HUDEP-2 (cell line): ENCODE results near the gene CATSPERB.
"Not testable (repeated sequence)": the region's sequence is repeated elsewhere in the genome, so short reads cannot be mapped to it uniquely, and the experiment has no call there.

ENCODE experiments used
- DNase-seq, 76 experiments: peaks; one replicate each; lab custom pipeline; 2025; ENCODE audit not compliant: unreplicated experiment in 76 of 76; lab: John Stamatoyannopoulos, UW

CATSPERB gene

DNA sequence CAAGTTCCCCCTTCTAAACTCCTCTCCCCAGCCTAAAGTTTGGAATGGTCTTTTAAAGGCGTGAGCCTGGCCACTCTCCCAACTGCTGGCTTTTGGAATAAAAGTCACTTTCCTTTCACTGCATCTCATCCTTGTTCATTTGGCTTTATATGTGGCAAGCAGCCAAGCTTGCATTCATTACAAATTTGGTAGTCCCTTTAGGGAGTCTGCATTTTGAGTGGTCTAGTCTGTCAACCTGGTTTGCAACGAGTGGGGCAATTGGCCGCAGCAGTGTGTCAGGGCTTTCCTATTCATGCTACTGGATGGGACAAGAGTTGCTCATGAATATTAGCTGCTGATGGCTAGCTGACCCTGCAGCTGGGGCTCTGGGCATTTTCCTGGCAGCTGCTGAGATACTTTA, 57.0 kb downstream of the CATSPERB start:
- DNase-seq = no peak

DNA sequence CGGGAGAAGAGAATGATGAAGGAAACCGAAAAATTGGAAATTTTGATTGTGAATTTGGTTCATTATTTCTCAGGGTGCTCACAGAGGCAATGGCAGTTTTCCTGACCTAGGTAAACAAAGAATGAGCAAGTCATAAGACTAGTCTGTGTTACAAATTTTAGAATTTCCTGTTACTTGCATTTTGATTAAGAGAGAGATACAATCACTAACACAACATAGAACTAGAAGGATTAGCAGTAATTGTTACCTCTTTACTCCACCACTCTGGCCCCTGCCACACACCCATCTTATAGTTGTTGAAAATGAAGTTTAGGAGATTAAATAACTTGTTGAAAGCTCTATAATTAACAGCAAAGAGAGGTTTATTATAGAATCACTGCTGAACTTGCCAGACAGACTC, 62.0 kb downstream of the CATSPERB start:
- no peak for DNase-seq

DNA sequence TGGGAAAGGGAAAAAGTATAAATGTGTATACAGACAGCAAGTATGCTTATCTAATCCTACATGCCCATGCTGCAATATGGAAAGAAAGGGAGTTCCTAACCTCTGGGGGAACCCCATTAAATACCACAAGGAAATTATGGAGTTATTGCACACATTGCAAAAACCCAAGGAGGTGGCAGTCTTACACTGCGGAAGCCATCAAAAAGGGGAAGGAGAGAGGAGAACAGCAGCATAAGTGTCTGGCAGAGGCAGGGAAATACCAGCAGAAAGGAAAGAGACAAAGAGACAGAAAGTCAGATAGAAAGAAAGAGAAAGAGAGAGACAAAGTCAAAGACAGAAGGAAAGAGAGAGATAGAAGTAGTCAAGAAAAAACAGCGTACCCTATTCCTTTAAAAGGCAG, 64.8 kb downstream of the CATSPERB start:
- DNase-seq = not testable (repeated sequence)

DNA sequence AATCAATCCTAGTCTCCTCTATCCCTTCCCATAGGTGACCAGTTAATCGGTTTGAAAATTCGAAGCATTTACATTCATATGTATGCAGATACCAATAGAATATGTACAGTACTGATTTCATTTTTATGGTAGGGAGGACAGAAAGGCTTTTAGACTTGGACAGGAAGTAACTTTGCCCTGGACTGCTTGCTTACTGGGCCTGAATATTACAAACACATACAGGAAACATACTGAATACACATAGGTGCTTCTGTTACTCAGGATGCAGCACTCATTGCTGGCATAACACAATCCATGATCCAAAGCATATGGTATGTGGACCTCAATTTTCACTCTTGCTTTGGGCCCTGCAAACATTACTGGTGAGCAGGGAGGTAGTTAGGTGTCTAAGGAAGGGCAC, 71.1 kb downstream of the CATSPERB start:
- no peak for DNase-seq

DNA sequence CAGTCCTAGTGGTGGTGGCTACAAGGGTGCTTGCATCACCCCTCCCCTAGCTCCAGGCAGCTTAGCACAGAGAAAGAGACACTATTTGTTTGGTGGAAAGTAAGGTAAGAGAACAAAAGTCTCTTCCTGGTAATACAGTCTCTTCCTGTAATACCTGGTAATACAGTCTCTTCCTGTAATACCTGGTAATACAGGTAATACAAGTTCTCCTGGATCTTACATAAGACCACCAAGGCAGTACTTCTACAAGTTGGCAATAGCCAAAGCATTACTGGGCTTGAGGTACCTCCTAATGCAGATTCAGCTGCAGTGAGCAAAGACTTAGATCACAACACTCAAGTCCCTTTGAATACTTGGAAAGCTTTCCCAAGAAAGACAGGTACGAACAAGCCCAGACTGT, 77.0 kb downstream of the CATSPERB start:
- no peak for DNase-seq

DNA sequence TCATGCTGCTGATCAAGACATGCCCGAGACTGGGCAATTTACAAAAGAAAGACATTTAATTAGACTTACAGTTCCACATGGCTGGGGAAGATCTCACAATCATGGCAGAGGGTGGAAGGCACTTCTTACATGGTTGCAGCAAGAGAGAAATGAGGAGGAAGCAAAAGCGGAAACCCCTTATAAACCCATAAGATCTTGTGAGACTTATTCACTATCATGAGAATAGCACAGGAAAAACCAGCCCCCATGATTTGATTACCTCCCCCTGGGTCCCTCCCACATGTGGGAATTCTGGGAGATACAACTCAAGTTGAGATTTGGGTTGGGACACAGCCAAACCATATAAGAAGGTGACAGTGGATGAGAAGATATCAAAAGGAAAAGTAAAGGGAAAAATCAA, 78.4 kb downstream of the CATSPERB start:
- DNase-seq = no peak

DNA sequence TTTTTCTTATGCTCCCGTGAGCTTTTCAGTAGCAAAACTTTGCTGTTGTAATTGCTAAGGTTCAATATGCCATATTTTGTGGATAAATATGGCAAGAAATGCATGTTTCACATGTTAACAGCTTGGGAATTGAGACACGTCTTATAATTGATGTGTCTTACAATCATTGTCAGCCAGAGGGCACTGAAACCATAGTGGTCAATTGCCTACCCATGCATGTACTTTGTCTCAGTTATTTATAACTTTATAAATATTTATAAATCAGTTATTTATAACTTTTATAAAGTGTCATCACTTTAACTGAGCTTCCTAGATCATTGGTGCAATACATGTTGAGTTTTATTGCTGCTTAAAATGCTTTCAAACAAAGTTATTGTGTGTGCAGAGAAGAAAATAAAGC, 82.0 kb downstream of the CATSPERB start:
- DNase-seq = peak in 5 of 76 experiments; percentile 0 to 12 (median 1)

DNA sequence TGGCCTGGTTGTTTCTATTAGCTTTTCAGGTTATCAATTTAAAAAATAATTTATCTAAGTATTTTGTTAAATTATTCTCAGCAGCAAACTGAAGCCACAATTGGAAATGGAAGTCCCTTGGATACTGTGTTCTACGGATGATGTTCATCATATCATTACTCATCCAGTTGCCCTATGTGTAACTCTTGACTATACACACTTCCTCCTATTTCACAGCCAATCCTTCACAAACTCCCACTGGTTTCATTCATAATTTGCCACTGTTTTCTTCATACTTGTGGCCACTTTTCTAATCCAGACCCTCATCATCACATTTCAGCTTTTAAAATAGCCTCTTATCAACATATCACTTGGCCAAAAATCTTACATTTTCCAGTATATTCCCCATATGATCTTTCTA, 84.0 kb downstream of the CATSPERB start:
- no peak for DNase-seq

DNA sequence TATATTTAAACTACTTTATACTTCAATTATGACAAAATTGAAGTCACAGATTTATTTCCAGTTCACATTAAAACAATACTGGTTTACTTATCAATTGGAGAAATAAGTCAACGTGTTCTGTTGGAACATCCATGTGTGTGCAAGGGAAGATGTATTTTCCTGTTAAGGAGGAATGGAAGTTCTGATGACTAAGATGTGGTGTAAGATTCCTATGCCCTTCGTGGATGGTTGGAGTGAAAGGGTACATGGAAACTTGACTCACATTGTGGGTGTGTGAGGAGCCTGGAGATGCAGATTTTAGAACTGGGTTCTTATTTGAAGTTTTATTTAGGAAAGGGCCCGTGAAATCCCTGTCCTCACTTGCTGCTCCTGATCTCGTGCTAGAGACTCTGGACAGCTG, 95.3 kb downstream of the CATSPERB start:
- DNase-seq = no peak

DNA sequence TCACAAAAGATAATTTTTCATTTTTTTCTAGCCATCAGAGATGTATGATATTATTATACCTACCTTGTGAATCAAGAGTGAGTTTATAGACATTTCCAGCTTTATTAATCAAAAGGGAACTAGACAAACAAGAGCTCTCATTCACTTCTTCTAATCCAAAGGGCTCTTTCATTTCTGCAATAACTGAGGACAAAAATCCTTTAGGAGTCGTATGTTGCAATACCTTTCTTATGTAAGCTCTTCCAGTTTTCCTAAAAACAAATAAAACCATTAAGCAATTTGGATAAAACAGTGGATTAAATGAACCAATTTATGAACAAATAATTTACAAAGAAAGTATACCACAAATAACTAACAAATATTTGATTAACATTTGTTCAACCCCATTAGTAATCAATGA, 107.1 kb downstream of the CATSPERB start:
- DNase-seq = no peak

DNA sequence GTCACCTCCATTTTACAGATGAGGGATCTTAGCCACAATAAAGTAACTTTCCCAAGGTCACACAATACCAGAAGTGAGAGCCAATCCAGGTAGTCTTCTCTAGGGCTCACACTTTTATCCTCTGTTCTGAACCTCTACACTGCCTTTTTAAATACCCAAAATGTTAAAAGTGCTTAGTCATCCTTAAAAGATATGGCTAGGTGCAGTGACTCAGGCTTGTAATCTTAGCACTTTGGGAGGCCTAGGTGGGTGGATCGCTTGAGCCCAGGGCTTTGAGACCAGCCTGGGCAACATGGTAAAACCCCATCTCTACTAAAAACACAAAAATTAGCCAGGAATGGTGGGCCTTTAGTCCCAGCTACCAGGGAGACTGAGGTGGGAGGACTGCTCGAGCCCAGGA, 117.7 kb downstream of the CATSPERB start:
- DNase-seq = peak in 2 of 76 experiments; percentile 3 to 10

DNA sequence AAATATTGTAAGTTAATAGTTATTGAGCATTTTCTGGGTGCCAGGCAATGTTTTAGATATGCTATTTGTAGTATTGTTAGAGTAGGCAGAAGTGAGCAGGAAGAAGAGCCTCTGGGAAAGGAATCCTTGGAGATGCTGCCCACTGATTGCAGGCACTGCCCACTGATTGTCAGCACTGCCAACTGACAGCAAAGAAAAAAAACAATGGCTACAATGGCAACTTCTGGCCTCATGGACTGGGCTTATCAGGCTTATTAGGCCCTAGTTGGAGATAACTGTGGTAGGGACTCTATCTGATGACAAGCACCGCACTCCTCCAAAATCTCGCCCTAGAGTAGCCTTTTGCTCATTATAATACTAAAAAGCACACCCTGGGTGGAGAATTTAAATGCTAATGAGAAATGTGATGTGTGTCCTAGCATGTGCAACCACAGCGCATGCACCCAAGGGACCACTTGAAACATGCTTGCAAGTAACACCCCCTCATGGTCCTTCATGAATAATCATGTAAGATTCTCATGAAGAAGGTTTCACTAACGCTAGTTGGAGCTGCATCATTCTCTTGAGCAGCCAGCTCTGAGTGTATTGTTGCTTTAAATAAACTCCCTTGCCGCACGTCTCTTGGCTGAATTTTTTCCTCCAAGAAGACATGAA, 118.3 kb downstream of the CATSPERB start:
- no peak for DNase-seq

DNA sequence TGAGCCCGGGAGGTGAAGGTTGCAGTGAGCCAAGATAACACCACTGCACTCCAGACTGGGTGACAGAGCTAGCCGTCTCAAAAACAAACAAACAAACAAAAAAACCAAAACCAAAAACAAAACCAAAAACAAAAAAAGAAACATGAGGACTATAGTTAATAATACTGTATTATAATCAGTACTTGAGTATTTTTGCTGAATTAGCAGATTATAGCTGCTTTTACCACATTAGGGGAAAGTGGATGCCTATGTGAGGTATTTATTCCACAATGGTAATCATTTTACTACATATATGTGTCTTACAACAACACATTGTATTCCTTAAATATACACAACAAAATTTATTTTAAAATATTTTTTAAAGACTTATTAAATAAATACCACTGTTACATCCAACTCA, 120.4 kb downstream of the CATSPERB start:
- DNase-seq = no peak

DNA sequence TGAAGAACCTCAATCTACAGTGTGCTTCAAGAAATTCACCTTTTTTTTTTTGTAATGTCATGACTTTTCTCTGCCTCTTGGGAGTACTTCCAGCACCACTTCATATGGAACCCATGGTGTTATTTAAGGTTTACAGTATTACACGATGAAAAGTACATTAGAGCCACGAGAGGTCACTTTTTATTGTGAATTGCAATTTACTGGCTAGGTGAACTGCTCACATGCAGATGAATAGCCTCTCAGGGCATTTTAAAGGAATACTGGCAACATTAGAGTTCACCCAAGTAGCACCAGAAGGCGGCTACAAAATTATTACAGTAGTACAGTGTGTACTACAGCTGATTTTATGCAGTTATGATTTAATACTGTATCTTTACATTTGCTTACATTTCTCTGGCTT, 122.7 kb downstream of the CATSPERB start:
- DNase-seq = no peak

DNA sequence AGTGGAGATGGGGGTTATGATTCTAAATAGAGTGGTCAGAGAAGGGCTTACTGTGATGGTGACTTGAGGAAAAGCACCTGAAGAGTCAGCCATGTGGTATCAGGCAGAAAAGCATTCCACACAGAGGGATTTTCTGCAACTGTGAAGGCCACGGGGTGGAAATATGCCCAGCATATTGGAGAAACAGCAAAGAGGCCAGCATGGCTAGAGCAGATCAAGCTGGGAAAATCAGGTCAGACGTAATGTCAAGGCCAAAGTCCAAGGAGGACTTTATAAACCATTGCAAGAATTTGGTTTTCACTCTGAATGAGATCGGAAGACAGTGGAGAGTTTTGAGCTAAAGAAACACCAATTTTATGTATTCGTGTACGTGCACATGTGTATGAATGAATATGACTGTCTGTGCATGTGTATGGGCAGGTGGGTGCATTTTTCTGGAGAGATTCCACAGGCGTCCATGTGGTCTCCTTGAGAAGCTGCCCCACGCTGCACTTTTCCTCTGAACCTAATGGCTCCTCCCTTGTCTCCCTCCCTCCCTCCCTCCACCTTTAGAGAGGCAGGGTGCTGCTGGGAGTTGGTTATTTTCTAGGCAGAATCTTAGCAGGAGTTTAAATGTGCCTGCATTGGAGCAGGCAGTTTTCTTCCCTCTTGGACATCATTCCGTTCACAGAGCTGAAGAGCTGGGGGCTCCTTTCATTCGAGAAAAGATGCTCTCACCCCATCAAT, 124.4 kb downstream of the CATSPERB start:
- peak in 1 of 76 experiments; percentile 2 for DNase-seq

DNA sequence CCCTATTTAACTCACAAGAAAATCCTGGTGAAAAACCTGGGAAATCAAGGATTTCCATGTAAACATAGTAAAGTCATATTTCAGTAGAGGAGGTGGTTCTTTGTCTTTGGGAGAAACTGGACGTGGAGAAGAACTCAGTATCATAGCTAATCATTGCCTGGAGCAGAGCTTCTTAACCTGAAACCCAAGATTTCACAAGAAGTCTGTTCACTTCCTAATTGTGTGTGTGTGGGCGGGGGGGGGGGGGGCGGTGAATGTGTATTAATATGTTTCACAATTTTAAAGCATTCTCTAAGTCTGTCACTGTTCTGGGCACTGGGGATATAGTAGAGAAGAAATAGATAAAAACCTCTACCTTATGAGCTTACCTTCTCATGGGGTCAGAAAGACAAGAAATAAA, 125.0 kb downstream of the CATSPERB start:
- no peak for DNase-seq

DNA sequence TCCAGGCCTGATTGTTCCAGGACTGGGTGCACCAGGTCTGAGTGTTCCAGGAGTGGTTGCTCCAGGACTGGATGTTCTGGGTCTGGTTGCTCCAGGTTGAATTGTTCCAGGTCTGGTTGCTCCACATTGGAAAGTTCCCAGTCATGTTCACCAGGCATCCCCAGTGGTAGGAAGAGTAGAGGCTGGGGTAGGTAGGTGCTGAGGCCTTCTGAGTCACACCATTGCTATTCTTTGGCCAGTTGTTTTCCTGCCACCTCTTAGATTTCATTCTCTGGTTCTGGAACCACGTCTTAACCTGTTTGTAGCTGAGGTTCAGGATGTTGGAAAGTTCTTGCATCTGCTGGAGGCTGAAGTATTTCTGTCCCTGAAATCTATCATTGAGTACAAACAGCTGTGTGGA, 127.3 kb downstream of the CATSPERB start:
- DNase-seq = not testable (repeated sequence)

DNA sequence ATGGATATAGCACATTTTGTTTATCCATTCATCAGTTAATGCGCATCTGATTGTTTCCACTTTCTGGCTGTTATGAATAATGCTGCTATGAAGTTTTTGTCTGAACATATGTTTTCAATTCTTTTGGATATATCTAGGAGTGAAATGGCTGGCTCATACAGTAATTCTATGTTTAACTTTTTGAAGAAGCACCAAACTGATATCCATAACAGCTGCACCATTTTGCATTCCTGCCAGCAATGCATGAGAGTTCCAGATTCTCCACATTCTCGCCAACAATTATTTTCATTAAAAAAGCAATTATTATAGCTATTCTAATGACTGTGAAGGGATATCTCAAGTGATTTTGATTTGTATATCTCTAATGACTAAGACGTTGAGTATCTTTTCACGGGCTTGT, 131.9 kb downstream of the CATSPERB start:
- no peak for DNase-seq

DNA sequence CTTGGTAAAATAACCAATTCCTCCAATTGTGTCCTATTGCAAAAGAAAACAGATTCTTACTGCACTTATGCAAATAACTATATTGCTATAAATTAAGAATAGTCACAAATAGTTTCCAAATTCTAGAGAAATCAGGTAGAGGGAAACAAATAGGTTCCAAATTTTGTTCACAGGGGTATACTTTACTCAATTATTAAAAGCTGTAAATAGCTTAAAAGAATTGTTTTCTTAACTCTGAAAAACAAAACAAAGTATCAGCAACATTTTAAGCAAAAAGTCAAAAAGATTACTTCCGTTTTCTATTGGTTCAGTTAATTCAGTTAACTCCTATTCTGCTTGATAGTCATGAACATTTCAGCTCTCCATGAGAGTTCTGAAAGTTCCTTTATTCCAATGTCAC, 136.2 kb downstream of the CATSPERB start:
- no peak for DNase-seq

DNA sequence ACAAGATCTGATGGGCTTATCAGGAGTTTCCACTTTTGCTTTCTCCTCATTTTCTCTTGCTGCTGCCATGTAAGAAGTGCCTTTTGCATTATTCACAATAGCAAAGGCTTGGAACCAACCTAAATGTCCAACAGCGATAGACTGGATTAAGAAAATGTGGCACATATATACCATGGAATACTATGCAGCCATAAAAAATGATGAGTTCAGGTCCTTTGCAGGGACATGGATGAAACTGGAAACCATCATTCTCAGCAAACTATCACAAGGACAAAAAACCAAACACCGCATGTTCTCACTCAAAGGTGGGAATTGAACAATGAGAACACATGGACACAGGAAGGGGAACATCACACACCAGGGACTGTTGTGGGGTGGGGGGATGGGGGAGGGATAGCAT, 137.9 kb downstream of the CATSPERB start:
- DNase-seq = not testable (repeated sequence)

DNA sequence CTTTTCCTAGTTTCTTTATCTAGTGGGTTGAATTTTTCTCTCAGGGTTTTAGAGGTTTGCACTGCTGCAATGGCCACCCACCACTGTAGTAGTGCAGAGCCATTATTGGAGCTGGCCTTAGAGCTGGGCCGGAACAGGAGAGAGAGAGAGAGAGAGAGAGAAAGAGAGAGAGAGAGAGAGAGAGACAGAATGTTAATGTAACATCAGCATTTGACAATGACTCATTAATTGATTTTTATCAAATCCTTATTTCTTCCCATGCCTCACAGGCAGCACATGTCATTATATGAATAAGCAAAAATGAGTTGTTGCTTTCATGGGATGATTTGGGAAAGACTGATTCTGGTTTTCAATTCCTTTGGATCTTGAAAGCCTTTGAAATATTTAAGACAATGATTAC, 145.5 kb downstream of the CATSPERB start:
- DNase-seq = no peak

DNA sequence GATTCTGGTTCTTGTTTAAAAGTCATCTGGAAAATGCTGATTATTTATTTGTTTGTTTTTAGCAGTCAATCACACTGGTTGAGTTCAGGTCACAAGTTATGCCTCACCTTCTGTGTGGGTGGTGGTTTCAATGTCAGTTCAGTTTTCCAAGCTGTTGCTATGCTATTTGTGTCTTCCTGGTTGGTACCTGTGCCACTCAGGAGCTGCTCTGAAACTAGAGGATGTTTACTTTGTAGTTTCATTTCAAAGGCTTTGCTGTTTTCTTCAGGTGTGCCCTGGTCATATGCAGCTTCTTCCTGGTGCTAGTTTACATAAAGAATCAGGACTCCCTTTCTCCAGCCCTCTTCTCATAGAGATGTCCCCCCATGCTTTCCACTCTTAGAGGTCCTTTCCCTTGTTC, 146.0 kb downstream of the CATSPERB start:
- DNase-seq = no peak

DNA sequence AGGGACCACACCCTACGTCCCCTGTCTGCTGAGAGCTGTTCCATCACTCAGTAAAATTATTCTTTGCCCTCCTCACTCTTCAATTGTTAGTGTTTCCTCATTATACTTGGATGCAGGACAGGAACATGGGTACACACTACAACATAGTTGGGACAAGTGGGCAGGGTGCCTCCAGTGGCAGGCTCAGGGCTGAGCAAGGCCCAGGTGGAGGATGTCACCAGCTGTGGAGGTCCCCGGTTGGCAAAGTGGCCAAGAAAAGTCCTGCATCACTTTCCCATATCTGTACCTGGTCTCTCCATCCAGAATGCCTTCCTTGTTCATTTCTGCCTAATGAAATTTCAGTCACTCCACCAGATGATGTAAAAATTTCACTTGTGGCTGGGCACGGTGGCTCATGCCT, 149.1 kb downstream of the CATSPERB start:
- DNase-seq = no peak
